Central memory CD4-positive, alpha-beta T cell (primary cell): ENCODE data around the gene PSMF1.

Experiments
- DNase-seq: peaks from one replicate; pipeline ENCODE4 v3.0.0; 2022
- total RNA-seq, 3 experiments: gene quantifications; one replicate each; lab custom pipeline; 2026; lab: John Stamatoyannopoulos, UW

Gene PSMF1, protein sequence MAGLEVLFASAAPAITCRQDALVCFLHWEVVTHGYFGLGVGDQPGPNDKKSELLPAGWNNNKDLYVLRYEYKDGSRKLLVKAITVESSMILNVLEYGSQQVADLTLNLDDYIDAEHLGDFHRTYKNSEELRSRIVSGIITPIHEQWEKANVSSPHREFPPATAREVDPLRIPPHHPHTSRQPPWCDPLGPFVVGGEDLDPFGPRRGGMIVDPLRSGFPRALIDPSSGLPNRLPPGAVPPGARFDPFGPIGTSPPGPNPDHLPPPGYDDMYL
- 42.3 to 120 (median 85.1) reads per million in 3 experiments for total RNA-seq

DNA sequence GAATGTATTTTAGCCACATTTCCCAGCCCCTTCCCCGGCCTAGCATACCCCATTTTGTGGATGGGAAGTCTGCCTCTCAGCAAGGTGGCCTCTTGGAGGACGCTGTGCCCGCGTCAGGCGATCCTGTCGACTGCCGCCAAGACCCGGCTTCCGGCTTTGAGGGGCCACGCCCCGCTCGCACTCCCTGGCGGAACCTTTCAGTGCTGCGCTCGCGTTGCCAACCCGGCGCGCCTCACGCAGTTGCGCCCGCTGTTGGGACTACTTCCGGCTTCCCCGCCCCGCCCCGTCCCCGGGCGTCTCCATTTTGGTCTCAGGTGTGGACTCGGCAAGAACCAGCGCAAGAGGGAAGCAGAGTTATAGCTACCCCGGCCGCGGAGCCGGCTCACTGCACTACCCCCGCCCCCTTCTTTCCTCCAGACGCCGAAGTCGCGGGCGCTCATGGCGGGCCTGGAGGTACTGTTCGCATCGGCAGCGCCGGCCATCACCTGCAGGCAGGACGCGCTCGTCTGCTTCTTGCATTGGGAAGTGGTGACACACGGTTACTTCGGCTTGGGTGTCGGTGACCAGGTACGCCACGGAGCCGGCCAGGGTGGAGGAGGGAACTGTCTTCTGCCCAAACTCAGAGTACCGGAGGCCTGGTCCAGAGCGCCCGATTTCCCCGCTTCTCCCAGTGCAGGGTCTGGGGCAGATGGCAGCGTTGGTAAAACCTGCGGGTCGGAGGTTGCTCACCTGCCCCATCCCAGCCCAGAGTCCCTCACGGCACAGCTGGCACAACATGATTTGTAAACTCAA lies at the start of gene PSMF1:
TSS of gene PSMF1 (plus strand) at position 267 of the 792 bp plus-strand sequence. CDS start at position 439, 172 bp downstream.
- DNase-seq, result peak; percentile 95

DNA sequence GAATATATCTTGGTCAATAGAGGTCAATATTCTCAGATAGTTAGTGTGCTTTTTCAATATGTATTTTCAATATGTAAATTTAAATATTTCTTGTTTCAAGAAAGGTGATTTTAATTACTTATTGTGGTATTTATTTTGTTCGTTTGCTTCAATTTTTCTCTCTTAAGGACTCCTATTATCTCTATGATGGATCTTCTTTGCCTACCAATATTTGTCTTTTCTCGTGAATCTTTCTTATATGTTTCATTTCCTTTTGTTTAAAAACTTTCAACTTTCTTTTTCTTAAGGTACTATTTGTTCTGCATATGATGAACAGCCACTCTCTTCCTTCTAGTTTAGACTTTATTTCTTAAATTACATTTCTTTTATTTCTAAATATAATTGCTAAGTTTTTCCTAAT lies 46.1 kb upstream of the PSMF1 start:
- DNase-seq, result no peak

DNA sequence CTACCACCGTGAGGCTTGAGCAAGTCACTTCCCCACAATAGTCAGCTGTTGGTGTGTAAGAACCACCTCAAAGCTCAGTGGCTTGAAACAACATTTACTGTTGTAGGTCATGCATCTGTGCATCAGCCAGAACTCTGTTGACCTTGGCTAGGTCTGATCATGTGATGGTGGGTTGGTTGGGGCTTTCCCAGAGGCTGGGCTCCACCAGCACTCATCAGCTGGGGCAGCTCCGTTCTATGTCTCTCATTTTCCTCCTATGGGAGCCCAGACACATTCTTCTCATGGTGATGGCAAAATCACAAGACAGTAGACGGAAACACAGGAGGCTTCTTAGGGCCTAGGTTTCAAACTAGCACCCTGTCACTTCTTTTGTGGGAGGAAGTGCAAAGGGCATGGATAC lies 42.8 kb upstream of the PSMF1 start:
- no peak for DNase-seq

DNA sequence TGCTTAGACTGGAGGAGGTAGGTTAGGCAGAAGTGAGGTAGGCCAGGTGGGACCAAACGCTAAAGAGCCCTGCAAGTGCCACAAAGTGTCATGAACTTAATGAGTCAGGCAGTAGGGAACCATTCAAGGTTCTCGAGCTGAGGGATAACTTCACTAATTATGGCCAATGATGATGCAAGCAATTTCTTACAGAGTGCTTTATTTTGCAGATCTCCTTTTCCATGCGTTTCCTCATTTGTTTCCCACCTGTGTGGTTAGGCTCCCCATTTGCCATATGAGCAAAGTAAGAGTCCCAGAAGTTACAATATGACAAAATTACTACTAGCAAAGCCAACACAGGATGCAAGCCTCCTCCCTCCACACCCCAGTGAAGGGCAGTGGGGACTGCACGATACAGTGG lies 36.5 kb upstream of the PSMF1 start:
- no peak for DNase-seq

DNA sequence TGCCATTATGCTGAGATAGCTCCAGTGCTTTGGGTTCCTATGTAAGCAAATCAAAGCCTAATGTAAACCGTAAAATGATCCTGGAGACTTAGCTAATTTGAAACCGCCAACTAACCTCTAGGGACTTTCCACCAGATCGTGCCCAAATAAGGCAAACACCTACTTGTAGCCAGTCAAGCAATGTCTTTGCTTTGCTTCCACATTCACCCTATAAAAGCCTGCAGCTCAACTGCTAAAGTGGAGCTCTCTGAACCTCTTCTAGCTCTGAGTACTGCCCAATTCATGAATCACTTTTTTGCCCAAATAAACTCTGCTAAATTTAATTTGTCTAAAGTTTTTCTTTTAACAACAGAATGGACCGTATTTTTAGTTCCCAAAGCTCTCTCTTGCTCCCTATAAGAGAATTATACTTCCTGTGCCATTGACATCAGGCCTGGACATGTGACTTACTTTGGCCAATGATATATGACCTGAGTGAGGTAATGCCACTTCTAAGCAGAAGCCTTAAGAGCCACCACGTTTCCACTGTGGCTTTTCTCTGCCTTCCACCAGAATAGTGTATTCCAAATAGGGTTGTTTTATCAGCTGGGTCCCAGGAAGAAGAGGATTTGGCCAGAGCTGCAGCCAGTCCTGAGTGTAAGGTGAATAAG lies 34.8 kb upstream of the PSMF1 start:
- no peak for DNase-seq

DNA sequence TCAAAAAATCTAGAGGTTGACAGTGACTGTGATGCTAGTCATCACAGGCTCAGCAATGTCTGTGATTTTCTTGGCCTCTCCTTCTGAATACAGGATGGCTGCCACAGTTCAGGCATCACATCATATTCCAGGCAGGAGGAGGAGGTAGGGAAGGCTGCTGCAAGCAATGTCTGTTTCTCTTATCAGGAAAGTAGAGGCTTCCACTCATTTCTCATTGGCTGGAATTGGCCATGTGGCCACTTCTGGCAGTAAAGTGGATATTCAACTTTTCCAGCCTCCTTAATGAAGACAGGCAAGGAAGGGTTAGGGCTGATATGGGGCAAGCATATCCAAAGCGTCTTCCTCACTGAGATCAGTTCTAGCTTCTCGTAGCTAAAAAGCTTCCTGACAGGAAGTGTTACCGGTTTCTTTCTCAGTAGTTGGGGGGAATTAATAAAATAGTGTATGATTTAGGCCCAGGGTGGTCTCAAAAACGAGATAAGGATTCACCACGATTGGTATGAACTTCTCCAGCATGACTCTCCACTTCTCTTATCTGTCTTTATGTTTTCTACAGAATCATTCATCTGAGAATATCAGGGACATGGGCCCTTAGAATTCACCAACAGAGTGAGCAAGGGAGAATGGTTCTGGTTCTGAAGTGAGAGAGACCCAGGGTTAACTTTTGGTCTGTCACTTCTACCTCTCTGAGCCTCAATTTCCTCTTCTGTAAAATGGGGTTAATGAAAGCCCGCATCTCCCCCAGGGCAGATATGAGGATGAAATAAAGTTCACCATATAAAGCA lies 32.7 kb upstream of the PSMF1 start:
- no peak for DNase-seq

DNA sequence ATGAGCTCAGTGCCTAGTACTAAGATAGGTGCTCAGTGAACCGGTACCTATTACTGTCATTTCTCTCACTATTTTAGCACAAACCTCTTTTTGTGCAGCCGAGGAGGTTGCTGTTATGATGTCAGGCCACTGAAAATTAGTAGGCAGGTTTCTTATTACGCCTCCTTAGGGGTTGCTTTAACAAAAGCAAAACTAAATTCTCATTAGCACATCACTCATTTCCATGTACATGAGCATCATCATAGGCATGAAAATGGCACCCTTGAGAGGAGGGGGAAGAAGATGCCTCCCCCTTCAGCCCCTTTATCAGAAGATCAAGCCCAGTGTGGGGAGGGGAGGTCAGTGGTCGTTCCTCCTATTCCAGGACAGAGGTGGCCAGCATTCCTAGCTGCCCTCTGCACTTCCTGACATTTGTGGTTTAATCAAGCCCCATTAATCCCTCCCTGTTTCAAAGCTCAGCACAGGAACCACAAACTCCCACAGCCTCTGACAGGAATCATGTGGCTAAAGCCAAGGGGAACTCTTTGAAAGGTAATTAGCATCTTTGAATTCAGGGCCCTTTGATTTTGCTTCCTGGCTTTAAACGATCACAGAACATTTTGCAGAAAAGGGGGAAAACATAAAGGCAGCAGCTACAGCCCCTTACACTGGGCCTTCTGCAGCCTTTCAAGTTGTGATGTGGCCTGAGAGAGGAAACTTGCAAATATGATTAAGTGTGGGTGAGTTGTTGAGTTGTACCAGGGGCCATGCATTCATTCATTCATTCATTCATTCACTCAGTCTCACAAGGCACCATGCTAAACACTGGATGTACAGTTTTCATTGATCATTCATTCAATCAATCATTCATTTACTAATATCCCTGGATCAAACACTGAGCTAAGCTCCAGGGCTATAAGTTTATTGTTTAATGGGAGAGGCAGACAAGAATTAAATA lies 31.9 kb upstream of the PSMF1 start:
- no peak for DNase-seq

DNA sequence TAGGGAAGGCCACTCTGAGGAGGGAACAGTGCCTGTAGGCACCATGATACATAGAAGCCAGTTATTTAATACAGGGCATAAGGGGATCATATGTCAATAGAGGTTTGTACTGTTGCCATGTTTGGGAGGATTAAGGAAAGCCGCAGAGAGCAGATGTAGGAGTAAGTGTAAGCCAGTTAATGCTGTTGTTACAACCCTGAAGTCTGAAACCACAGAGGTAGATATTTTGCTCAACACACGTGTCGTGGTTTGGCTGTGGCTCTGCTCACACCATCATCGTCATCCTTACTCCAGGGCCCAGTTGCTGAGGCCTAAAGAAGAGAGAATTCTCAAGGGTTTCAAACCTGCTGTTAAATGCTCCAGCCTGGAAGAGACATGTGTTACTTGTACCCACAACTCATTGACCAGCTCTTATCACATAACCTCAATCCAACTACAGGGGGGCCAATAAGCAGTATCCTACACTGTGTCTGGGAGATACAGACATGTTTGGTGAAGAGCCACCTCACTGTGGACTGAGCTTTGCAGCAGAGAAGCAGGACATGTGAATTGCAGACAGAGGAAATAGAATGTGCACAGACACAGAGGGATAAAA lies 31.0 kb upstream of the PSMF1 start:
- DNase-seq, result no peak

DNA sequence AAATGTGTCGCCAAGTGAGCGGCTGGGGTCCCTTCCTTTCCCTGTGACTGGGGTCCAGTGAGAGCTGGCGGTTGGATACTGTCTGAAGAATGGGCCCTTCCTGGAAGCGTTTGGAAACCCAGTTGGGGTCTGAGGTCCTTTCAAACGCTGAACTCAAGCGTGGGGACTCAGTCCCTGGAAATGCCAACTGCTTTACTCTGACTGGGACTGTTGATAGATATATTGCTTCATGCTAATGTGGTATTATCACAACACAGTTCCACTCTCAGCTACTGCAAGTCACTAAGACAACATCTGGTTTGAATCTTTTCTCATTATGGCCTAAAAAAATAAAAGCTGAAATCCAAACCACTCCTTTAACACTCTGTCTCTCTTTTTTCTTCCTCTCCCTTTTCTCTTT lies 23.7 kb upstream of the PSMF1 start:
- no peak for DNase-seq

DNA sequence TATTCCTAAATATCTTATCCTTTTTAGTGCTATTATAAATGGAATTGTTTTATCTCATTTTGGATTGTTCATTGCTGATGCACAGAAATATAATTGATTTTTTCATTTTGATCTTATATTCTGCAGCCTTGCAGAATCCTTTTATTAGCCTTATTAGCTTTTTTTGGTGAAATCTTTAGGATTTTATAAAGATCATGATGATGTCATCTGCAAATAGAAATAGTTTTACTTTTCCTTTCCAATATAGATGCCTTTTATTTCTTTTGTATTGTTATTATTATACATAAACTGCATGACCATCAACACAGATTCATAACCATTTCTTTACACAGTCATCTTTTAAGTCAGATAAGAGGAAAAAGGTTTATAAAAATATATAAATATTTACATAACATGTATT lies 16.9 kb upstream of the PSMF1 start:
- no peak for DNase-seq

DNA sequence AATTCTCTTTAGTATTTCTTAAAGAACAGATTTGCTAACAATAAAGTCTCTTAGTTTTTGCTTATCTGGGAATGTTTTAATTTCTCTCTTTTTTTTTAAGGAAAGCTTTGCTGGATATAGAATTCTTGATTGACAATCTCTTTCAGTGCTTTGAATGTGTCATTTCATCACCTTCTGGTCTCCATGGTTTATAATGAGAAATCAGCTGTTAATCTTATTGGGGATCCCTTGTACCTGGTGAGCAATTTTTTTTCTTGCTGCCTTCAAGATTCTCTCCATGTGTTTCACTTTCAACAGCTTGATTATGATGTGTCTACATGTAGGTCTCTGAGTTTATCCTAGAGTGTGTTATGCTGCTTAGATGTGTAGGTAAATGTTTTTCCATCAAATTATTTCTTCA lies 16.4 kb upstream of the PSMF1 start:
- DNase-seq, result no peak

DNA sequence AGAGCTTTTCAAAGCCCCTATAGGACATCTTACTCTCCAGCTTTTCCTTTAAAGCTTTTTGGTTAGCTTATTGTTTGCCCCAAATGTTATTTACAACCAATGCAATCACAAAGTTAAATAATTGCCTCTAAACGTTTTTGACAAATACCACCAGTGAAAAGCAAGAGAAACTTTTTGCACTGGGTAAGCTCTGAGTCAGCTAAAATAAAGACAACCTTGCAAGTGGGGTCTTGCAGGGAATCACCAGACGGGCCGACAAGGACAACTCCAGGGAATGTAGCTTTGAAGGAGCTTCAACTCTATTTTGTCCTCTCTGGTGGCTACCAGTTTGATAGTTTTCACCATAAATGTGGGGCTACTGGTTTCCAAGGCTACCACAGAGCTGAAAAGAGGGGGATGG lies 14.7 kb upstream of the PSMF1 start:
- no peak for DNase-seq

DNA sequence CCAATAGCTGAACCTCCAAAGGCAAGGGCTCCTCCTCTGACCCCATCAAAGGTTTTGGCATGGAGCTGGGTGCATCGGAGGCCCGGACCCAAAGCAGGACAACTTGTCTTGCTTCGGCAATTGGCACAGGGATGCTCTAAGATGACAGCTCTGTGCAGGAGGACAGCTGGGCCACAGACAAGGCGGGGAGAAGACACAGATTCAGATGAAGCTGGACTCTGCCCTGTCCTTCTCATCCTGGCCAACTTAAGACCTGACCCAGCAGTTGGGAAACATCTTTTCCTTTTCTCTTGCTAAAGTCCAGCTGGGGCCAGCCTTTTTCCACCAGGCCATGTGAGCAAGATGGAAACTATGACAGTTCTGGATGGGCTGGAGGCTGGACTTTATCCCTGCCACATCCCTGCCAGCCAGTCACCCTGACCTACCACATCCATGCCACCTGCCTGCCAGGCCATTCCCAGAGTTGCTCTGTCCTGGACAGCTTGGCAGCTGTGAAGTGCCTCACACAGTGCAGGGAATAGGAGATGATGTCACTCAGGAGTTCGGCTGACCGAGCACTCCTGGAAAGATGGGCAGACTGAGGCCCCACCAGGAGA lies 12.7 kb upstream of the PSMF1 start:
- DNase-seq, result no peak

DNA sequence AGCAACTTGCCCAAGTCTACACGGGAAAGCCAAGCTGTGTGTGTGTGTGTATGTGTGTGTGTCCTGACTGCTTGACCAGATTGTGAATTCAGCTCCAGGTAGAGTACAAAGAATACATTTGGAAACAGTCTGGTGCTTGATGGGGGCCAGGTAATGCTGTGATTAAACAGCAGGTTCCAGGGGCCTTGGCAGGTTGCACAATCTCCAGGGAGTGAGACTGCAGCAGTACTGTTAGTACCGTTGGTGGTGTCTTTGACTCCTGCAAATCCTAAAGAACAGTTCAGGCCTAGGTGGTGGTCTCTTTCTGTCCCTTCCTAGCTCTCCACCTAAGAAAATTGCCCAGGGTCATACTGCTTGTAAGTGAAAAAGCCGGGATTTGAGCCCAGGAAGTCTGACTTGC lies 11.2 kb upstream of the PSMF1 start:
- DNase-seq, result no peak

DNA sequence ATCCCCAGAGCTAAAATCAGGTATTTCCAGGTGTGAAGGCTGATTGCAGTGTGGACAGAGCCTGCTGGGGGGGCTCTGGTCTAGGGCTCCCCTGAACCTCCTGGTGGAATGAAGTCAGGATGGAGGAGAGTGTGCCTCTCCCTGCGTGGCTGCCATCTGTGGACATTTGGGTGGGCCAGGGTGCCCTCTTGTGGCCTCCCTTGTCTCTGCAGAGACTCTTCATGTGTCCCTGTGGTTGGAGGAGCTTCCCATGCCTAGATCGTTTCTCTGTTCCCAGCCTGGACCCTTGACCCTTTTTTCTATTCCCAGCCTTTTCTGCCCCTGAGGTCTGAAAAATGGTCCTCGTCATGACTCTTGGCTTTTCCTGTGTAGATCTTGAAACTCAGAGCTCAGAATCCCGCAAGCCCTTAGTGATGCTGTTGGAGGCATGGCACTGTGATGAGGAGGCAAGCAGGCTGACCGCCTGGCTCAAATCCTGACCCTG lies 9.9 kb upstream of the PSMF1 start:
- peak; percentile 35 for DNase-seq

DNA sequence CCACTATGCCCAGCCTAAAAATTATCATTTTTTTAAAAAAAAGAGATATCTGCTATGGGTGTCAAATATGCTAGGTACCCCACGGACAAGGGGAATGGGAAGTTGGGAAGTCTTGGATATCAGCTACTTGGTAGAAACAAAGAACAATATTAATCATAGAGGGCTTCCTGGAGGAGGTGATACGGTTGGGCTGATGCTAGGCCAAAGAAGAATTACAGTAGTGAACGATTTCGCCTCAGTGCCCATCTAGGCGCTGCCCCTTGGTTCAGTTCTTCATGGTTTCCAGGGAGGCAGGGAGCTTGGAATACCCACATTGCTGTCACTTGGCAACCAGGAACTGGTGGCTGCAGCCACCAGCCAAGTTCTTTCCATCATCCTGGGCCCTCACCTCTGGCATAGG lies 5.5 kb upstream of the PSMF1 start:
- DNase-seq, result no peak

DNA sequence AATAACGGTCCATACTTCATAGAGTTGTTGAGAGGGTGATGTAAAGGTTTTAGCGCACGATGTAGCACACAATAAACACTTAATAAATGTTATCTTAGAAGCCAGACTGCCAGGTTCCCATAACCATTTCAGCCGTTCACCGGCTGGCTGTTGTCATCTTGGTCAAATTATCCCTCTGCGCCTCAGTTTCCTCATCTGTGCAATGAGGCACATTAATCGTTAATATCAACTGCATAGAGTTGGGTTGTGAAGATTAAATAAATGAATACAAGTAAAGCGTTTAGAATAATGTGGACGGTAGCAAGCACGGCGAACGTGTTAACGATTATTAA lies 432 bp upstream of the PSMF1 start:
- no peak for DNase-seq

DNA sequence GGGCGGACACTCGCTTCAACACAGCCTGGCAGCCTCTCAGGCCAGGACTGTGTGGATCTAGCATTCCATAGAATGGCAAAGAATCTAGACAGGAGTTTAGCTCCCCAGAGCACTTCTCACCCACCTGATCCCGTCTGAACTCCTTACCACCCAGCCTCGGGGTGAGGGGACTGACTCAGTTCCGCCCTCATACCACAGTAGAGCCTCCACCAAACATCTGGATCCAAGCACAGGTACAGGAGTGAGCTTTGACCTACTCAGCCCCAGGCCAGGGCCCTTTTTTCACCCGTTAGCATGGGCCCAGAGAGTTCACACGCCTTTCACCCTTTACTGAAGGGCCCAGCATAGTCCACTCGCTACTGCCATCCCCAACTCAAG lies 715 bp downstream of the PSMF1 start:
- DNase-seq, result no peak

DNA sequence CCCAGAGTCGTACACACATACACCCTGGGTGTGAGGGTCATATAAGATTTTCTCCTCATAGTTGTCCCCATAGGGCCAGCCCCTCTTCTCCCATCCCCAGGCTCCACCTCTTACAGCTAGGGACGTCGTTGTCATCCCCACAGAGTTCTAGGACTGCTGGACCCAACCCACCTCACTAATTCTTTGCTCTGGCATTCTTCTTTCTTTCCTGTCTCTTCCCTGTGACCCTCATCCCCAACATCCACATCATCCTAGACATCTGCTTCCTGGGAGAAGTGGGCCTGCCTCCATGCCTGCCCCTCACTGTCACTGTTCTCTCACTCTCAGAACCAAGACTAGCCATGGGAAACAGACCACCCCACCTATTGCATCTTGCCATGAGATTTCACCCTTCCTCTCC lies 1.1 kb downstream of the PSMF1 start:
- no peak for DNase-seq

DNA sequence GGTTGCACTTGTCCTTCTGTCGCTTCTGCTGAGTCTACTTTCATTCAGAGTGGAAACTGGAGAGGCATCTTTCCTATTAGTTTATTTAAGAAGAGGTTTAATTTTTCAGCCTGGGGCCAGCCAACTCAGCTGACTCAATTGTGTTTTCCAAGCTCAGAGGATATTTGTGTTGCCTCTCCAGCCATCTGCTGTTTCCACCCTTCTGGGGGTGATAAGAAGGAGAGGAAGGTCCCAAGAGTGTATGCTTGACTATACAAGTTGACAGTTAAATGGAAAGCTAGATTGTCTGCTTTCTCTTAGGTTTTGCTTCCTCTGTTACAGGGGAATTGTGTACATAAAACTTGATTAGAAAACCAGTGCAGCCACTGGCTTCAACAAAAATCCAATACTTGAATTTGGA lies 3.0 kb downstream of the PSMF1 start:
- no peak for DNase-seq
